Hematopoietic multipotent progenitor cell (in vitro differentiated cells): ENCODE measurements around the gene ARHGAP21. TPM values are rescaled to one million over a fixed set of nuclear protein-coding genes. Genes with fewer than 3 reads are reported as not detected.

ENCODE experiments used
- DNase-seq, 3 donors: peaks; one replicate each; pipeline ENCODE4 v3.0.0-alpha.2; 2011 to 2015; ENCODE audit warnings: low read depth in 2 of 3, low spot score in 2 of 3
- total RNA-seq: library from RNA; depleted of rRNA; stranded (reverse); fragments of >200 nt; gene quantifications from one replicate; pipeline ENCODE4 v1.2.3, GENCODE V29; 2012

ARHGAP21 gene
- total RNA-seq, 1 donor = 20.2 TPM

DNA sequence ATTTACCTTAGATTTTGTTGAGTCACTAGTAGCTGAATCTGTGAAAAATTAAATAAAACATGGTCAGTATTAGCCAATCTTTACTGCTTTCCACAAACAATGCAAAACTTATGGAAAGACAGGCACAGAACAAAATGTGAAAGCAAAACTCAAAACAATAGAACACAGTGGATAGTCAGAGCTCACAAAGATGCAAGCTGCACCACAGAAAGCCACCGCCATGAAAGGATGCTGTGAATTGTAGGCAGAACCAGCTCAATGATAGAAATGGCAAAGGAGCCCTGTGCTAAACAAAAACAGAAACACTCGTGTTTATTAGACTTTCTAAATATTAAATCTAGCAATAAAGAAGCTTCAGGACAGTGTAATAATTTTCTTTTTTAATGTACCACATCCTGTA lies 134.4 kb downstream of the ARHGAP21 start:
- no peak for DNase-seq

DNA sequence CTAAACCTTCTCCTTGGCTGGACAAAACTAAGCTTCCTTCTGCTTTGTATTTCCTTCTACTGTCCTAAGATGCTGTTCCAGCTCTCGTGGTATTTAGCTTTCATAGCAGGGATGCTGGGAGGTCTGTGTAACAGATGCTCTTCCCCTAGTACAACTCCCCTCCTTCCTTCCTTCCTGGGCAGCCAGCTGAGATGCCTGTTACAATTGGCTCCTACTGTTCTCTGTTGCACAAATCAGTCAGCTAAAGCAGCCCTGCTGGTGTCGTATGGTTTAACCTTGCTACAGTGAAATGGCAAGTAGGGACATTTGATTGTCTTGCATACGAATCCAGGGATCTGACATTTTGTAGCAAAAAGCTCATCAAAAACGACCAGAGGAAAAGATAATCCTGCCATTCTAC lies 143.8 kb downstream of the ARHGAP21 start:
- no peak for DNase-seq

DNA sequence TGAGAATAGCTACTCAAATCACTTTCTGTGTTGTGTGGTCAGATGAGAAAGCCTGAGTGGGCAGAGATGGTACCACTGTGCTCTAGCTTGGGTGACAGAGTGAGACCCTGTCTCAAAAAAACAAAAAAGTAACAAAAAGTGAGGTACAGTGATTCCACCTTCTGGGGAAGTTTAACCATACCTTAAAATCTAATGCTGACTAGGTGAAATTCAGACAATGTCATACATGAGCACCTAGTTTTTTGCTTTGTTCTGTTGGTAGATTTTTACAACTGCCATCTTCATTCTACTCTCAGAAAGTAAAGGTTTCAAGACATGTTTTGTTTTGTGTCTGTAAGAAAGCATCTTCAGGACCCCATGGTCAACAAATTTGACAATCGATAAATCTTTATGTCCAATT lies 144.2 kb downstream of the ARHGAP21 start:
- no peak for DNase-seq

DNA sequence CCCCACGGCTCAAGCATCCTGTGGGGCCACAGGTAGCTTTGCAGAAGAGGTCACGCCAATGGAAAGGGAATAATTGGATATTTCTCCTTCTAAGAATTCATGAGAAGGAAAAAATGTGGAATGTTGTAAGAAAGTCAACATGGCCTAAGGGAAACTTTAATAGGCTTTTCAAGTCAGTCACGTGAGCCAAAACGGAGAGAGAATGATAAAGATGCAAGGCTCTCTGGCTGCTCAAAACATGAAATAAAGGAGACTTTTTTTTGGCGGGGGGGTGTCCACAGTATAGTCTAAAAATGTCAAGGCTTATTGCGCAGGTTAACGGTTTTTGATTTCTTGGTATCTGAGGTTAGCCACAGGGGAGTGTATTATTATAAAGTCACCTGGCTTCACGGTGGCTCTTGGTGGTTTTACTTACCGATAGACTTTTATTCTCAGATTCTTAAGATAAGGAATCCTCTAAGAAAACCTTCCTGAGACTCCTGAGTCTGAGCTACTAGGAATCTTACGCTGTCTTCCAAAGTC lies 148.1 kb downstream of the ARHGAP21 start:
- DNase-seq = no peak

DNA sequence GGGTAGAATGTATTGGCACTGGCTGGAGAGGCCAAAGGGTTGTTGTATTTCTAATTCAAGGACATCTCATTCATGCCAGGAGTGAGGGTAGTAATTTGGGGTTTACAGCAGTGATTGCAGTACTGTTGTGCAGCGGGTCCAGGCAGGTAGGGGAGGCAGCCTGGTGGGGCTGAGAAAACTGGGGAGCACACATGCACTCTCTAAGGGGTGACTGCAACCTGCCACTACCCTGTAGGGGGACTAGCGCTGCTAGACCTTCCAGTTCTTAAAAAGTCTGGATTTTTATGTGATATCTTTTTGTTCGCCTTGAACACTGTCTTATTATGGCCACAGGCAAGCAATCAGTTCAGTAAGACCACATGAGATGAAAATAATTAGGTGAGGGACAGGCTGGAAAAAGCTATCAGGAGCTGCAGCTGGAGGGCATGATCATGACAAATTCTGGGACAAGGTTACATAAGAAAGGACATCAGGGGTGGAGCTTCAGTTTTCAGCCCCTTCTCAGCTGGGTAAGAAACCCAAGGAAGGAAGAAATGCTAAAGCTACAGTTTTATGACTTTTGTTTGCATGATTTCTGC lies 149.0 kb downstream of the ARHGAP21 start:
- DNase-seq = no peak

DNA sequence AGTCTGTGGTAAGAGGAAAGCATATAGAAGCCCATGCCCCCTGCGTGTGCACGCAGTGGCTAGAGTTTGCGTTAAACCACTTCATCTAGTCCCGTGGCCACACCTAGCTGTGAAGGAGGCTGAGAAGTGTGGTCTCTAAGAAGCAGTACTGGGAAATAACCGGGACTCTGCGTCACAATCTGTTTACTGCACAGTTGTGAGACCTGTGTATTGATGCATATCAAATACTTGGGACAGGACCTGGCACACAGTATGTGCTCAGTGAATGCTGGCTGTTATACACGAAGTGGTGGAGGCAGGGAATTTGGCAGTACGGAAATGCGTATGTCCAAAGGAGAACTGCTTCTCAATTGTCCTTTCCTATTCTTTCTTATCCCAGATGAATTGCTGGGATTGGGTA lies 149.5 kb downstream of the ARHGAP21 start:
- no peak for DNase-seq

DNA sequence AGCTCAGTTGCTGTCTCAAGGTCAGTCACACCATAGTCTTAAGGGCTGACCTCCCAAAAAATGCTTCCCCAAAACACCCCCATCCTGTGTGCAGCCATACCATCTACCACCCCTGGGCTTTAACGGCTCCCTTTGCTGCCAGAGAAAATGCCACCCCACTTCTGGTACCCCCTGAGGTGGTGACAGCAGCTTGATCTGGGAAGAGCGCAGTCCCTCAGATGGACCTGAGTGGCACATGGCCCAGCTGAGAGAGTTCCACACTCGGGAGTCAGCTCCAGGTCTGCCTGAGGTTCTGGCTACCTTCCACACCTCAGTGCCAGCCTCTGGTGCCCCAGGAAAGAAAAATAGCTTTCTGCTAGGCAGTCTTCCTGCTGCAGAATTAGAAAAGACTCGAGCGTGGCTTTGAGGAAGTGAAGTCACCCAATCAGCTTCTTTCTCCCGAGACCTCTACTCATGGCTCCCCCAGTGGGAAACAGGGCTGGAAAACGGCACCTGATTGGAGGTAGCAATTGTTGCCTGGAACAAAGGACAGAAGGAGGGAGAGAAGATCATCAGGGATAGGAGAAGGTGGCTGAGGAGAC lies 151.7 kb downstream of the ARHGAP21 start:
- no peak for DNase-seq

DNA sequence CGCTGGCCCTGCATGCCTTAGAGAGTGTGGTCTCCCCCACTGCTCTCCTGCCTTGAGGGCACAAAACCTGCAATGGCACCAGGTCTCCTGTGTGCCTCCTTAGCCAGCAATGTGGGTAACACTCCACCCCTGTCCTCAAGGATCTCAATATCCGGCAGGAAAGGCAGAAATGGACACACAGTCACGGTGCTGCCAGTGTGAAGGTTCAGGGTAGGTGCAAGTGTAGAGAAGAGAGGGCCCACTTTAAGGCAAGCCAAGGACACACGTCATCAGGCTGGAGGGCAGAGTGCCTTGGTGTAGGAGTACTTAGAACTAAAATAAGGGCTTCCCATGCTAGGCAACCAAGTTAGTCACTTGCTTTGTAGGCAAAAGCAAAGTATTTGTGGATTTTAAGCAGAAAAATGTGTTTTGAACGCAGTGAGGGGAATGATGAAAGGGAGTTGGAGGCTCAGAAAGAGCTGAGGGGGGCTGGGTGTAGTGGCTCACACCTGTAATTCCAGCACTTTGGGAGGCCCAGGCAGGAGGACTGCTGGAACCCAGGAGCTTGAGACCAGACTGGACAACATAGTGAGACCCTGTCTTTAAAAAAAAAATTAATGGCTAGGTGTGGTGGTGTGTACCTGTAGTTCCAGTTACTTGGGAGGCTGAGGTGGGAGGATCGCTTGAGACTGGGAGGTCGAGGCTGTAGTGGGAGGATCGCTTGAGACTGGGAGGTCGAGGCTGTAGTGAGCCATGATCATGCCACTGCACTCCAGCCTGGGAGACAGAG lies 152.8 kb downstream of the ARHGAP21 start:
- DNase-seq = no peak

DNA sequence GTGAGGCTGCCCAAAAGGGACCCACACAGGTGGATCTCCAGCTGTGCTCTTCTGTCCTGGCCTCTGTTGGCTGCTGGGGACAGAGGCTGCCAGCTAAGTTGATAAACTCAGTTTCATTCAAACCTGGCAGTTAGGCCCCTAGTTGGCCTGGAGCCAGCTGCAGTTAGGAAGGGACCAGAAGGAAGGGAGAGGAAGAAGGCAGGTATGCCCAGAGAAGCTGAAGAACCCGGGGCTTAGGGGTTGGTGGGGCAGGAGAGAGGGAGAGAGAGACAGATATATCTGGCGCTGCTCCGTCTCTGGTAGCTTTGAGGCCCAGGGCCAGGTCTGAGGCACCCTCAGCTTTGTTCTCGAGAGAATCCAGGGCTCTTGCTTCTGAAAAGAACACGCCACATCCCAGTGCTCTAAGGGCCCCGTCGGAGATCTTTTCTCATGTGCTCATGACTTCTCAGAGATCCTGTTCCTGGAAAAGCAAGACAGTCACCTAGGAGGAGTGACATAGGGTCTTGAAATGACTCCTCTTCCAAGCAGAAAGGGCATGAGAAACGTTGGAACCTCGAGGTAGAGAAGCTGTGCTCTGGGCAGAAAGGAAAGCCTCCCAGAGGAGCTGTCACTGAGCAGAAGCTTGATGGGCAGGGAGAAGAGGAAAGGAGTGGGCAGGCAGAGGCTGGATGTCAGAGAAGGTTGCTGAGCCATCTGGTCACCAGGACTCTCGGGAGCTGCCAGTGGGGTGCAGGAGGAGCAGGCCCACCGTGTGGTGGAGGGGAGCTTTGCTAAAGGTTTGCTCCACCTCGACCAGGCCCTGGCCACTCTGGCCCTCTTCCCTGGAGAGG lies 153.6 kb downstream of the ARHGAP21 start:
- no peak for DNase-seq

DNA sequence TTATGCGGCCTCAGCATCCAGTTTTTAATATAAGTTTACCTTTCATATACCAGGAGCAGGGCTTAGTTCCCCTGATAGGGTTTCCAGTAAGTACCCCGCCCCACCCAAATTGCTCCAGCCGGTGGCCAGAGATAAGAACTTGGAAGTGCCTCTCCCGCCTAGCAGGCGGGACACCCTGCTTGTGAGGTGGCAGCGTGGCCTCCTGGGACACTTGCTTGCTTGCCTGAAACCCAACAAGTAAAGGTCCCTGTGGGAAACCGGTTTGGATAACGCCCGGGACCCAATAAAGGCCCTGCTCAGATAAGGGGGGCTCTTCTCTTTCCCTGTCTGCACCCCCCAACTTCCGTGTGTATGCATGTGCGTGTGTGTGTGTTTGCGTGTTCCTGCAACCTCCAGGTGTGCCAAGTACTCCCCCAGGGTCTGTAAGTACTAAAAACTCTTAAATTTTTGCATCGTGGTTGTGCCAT lies 154.3 kb downstream of the ARHGAP21 start:
- DNase-seq = no peak

DNA sequence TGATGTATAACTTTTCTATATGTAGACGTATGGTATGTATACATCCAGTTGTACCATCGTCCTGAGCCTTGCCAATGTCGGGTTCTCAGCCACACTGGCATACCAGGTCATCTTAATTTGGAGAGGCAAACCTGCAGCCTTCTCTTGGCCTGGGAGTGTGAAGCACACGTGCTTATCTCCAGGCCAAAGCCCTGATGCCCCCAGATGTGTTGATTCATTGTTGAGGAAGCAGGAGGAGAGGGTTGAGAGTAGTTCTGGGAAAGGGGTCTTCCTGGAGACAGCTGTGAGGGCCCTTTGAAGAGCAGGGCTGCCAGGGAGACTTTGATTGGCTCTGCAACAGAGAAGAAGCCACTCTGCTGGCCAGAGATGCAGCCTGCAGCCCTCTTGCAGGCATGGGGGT lies 155.6 kb downstream of the ARHGAP21 start:
- no peak for DNase-seq

DNA sequence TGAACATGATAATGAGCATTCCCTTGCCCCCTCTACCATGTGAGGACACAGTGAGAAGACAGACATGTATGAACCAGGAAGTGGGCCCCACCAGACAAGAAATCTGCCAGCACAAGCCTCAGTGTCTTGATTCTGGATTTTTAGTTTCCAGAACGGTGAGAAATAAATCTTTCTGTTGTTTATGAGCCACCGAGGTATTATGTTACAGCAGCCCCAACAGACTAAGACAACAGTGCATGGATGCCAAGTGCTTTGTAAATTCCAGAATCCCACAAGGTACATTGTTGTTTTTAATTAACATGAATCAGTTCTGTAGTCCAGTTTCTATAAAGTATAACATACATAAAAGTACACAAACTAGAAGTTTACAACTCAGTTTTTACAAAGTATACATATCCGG lies 162.2 kb downstream of the ARHGAP21 start:
- DNase-seq = no peak

DNA sequence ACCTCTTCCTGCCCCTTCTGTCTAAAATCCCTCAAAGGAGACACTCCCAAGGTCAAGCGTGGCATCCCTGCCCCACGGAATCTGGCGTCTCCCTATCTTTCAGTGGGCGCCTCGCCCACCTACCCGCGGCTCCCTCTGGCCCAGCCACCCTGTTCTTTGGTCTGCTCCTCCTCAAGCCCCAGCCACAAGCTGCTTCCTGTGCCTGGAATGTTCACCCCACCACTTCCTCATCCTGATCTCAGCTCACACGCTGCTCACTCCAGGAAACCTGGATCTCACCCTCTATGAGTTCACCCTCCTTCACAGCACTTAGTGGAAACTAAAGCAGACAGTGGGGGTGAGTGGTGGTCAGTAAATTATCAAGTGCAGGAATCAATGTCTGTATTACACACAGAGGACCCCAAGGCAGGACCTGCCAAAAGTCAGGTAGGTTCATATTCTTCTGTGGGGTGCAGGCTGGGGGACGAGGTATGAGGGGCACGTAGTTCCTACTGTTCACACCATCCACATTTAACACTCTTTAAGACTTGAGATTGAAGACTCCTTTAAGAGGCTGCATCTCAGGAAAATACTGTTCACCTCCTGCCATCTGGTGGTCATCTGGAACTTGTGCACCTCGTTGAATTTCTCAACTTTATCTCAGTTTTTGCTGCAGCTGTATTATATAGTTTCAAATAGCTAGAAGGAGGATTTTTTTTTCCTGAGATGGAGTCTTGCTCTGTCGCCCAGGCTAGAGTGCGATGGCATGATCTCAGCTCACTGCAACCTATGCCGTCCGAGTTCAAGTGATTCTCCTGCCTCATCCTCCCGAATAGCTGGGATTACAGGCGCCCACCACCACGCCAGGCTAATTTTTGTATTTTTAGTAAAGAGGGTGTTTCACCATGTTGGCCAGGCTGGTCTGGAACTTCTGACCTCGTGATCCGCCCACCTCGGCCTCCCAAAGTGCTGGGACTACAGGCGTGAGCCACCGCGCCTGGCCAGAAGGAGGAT lies 166.6 kb downstream of the ARHGAP21 start:
- DNase-seq = peak; percentile 11 to 68 (median 24)

DNA sequence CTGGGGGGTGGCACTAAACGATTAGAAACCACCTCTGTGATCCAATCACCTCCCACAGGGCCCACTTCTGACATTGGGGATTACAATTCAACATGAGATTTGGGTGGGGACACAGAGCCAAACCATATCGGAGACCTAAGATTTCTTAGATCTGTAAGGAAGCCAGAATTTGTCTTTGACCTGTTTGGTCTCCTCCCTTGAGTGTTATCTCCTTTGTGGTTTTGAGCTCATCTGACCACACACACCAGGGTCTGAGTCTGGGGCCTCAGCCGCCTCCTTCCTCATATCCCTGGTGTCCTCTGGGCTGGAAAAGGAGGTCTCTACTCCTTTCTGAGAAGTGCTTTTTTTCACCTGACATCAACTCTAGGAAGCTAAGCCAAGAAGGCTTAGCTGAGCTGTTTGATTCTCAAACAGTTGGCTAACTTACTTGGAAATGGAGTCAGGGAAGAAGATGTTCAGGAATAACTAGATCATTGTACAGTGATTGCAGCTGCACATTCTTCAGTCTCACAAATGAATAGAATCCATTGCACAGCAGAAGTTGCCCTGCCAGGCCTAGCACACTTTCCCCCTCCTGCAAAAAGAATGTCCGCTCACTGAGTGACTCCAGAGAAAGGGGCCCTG lies 167.4 kb downstream of the ARHGAP21 start:
- DNase-seq = no peak

DNA sequence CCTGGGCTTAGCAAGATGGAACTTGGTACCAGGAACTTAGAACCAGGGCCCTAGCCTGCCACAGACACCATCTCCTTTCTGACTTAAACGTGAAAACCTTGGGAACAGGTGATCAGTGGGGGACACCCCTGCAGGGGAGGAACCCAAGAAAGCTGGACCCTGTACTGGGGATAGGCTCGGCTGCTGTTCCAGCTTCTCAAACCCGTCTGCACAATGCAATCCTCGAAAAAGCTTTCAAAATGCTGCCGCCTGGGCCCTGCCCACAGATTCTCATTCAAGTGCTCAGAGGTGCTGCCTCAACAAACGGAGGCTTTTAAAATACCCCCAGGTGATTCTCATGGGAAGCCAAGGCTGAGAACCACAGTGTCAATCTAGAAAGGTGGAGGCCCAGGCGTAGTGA lies 169.7 kb downstream of the ARHGAP21 start:
- no peak for DNase-seq

DNA sequence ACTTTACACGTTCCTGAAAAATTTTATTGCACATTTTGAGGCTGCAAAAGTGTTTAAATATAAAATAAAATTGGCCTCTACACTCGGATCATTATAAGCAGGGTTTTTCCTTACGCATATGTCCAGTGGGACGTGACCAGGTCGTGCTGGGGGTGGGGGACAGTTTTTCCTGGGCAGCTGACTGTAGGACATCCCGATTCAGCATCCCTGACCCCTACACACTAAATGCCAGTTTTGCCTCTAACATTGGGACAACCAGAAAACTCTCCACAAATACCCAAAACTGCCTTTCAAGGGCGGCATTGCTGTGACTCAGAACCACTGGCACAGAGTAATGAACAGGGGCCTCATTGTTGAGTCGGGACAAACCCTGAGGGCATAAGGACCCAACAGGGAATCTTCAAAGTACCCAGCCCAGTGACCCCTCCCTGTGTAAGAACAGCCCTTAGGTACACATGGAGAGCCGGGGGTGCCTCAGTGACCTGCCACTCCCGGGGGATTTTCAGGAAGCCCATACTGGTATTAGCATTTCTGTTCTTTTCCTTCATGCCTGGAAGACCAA lies 170.6 kb downstream of the ARHGAP21 start:
- no peak for DNase-seq

DNA sequence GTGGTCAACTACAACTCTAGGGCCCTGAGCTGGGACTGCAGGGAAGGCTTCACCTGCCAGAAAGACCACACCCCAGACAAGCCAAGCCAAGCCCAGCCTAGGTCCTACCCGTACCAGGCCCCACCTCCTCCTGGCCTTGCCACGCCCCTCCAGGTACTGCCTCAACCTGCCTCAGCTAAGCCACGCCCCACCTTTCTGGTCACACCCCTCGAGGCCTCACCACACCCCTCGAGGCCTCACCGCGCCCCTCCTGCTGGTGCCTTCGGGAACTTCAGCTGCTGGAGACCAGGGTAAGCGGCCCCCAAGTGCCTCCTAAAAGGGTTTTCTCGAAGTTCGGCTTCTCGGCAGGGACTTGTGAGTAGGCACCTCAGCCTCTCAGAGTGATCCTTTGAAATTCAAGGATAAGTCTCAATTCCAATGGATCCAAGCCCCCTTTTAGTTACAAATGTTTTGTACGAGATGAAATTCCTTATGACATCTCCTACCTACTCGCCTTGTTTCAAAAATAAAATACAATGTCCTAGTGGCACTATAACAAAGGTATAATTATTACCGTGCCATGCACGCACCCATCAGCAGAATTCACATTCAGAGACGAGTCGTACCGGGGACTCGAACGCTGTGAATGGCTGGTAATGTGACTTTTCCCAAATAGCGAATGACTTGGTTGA lies 171.2 kb downstream of the ARHGAP21 start:
- no peak for DNase-seq

DNA sequence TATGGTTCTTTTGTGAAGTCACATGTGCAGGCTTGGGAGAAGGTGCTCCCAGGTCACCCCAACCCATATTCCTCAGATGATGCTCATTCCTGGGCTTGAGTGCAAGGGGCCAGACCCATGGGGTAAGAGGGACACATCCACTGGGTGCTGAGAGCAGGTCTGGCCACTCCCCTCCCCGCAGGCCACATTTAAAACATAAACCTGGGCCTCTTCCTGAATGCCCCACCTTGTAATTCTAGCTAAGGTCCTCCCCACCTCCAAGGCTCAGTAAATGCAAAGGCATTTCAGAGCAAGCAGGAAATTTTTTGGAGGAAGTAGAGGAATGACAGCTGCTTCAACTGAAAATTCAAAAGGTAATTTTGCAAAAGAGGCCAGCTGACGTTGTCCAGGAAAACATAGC lies 172.5 kb downstream of the ARHGAP21 start:
- no peak for DNase-seq

DNA sequence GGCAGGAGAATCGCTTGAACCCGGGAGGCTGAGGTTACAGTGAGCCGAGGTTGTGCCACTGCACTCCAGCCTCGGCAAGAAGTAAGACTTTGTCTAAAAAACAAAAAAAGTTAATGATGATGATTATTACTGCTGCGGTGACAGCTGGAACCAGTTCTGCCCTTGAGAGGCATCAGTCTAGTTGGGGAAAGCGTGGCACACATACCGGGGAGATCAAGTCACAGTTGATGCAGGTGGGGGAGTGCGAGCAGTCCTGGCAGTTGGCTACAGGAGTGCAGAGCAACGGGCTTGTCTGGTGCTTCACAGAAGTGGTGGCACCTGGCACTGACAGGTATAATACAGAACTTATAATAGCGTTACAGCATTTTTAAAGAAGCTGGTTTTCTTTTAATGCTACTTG lies 173.0 kb downstream of the ARHGAP21 start:
- DNase-seq = no peak
